HepG2 (cell line): Measurements from ENCODE around the gene DLX3. TPM values are rescaled to one million over a fixed set of nuclear protein-coding genes. Genes with fewer than 3 reads are reported as not detected.

ENCODE experiments used
- ARHGAP35 ChIP-seq: sonication (generic); formaldehyde crosslinking; IDR thresholded peaks from 2 replicates; pipeline ENCODE4 v1.9.0; 2022; ENCODE audit warnings: mild to moderate bottlenecking, inconsistent platforms, moderate library complexity, missing genetic modification reagents, borderline replicate concordance
- ATF7 ChIP-seq, 2 experiments: fragments of 450-650 bp in 1 of 2; sonication (generic) in 1 of 2; formaldehyde crosslinking in 1 of 2; IDR thresholded peaks; 2 replicates each; pipeline versions ENCODE4 v1.4.0 to v1.6.1; 2016 to 2020; ENCODE audit warnings: antibody characterized with exemption in 1 of 2, mild to moderate bottlenecking in 1 of 2, missing genetic modification reagents in 1 of 2
- GATAD2A ChIP-seq: IDR thresholded peaks from 2 replicates; pipeline ENCODE4 v1.6.1; 2016
- HDAC2 ChIP-seq: sonication (generic); formaldehyde crosslinking; IDR thresholded peaks from 2 replicates; pipeline ENCODE4 v1.4.0; 2020; ENCODE audit warnings: missing genetic modification reagents
- HHEX ChIP-seq: IDR thresholded peaks from 2 replicates; pipeline ENCODE4 v1.6.1; 2016; ENCODE audit warnings: control low read depth
- HOXA5 ChIP-seq: sonication (generic); formaldehyde crosslinking; IDR thresholded peaks from 2 replicates; pipeline ENCODE4 v1.4.0; 2020; ENCODE audit warnings: missing genetic modification reagents
- NR2C2 ChIP-seq: sonication (generic); formaldehyde crosslinking; IDR thresholded peaks from 2 replicates; pipeline ENCODE4 v1.4.0; 2020; ENCODE audit warnings: missing genetic modification reagents, mild to moderate bottlenecking, moderate library complexity, borderline replicate concordance
- NRL ChIP-seq: sonication (generic); formaldehyde crosslinking; IDR thresholded peaks from 2 replicates; pipeline ENCODE4 v1.5.0; 2020; ENCODE audit warnings: missing genetic modification reagents, mild to moderate bottlenecking, moderate library complexity, borderline replicate concordance
- PCBP1 ChIP-seq: fragments of 200-400 bp; formaldehyde crosslinking; IDR thresholded peaks from 2 replicates; pipeline ENCODE4 v1.6.1; 2017; ENCODE audit warnings: mild to moderate bottlenecking, low read depth, low read length, borderline replicate concordance
- SALL1 ChIP-seq: sonication (generic); formaldehyde crosslinking; IDR thresholded peaks from 2 replicates; pipeline ENCODE4 v1.8.0; 2022; ENCODE audit warnings: mild to moderate bottlenecking, missing genetic modification reagents
- SETDB1 ChIP-seq: sonication (generic); formaldehyde crosslinking; IDR thresholded peaks from 2 replicates; pipeline ENCODE4 v1.5.1; 2020; ENCODE audit warnings: missing genetic modification reagents, mild to moderate bottlenecking, borderline replicate concordance
- SP1 ChIP-seq, 2 experiments: fragments of 450-650 bp in 1 of 2; sonication (generic) in 1 of 2; formaldehyde crosslinking in 1 of 2; IDR thresholded peaks; 2 replicates each; pipeline versions ENCODE4 v1.4.0 to v1.6.1; 2016 to 2020; ENCODE audit warnings: missing genetic modification reagents in 1 of 2
- TP53 ChIP-seq: sonication (generic); formaldehyde crosslinking; conservative IDR thresholded peaks from 2 replicates; pipeline ENCODE4 v1.4.0; 2020; ENCODE audit warnings: missing genetic modification reagents
- ZNF276 ChIP-seq: sonication (generic); formaldehyde crosslinking; IDR thresholded peaks from 2 replicates; pipeline ENCODE4 v1.4.0; 2020; ENCODE audit warnings: mild to moderate bottlenecking, low read depth, missing genetic modification reagents
- ZNF350 ChIP-seq: sonication (generic); formaldehyde crosslinking; IDR thresholded peaks from 2 replicates; pipeline ENCODE4 v1.4.0; 2020; ENCODE audit warnings: mild to moderate bottlenecking, low read depth, missing genetic modification reagents, borderline replicate concordance
- ZNF598 ChIP-seq: sonication (generic); formaldehyde crosslinking; IDR thresholded peaks from 2 replicates; pipeline ENCODE4 v1.5.1; 2020; ENCODE audit warnings: mild to moderate bottlenecking, missing genetic modification reagents, borderline replicate concordance
- ZNF768 ChIP-seq: sonication (generic); formaldehyde crosslinking; IDR thresholded peaks from 2 replicates; pipeline ENCODE4 v1.4.0; 2020; ENCODE audit warnings: missing genetic modification reagents
- polyA plus RNA-seq, 8 experiments: library from polyadenylated mRNA; depleted of rRNA in 3 of 8; stranded (reverse) in 7 of 8; unstranded in 1 of 8; fragments of >200 nt; fragmentation: Illumina TruSeq in 4 of 8; extraction: Trizol in 4 of 8; gene quantifications; 2 replicates each; pipeline versions ENCODE4 v1.2.1 to v1.2.3, GENCODE V29; 2011 to 2016; ENCODE audit warnings: low read depth in 4 of 8, missing spikeins in 1 of 8, mixed read lengths in 1 of 8; ENCODE audit not compliant: insufficient read depth in 1 of 8
- total RNA-seq, 5 experiments: library from RNA; depleted of rRNA; stranded (reverse); fragments of >200 nt; fragmentation: Illumina TruSeq; extraction: Trizol; gene quantifications; 2 replicates each; pipeline ENCODE4 v1.2.3, GENCODE V29; 2016; ENCODE audit warnings: low read depth in 1 of 5
- TF ChIP-seq, protein P1 (sequence below): sonication (generic); formaldehyde crosslinking; IDR thresholded peaks from 2 replicates; pipeline ENCODE4 v1.4.0; 2020; ENCODE audit warnings: missing genetic modification reagents, borderline replicate concordance

The DLX3 gene
- total and polyA plus RNA-seq, 2 of the 13 experiments (the other 11 are each of a cell fraction or from before 2014, with no cell fraction given): 0.03 TPM; not detected in 1

DNA sequence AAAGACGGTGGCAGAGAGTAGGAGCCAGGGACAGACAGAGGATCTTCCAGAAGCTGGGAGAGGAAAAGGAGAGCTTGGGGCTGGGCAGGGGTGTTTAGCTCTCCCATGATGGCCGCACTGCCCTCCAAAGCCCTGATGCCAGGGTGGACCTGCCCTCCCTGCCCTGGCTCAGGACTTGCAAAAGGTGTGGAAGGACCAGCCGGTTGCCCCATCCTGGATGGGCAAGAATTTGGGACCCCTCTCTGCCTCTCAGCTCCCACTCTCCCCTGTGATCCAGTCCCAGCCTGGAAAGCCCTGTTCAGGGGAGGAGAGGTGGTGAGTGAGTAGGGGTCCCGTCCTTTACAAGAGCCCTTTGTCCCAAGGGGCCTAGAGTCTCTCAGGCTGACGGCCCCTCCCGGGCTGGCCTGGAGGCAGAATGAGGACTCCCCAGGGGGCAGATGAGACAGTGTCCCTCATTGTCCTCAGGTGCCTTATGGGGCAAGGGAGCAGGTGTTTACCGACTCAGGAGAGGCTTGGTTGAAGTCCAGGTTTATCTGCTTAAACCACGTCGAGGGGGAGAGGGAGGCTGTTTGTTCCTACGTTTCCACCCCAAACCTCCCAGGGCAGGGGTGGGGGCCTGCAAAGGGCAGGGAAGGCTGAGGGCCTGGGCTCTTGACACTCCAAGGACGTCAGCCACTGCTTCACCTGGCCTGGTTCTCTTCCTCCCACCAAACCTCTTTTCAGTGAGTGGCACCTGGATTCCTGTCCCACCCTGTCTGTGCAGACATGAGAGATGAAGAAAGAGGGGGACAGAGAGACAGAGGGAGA lies 41.6 kb upstream of the DLX3 start (continued):
- TF ChIP-seq ZNF350 (no peak), ZNF768 (CRISPR knock-in tag) (no peak), PCBP1 (no peak), TP53 (CRISPR knock-in tag) (no peak), HHEX (CRISPR knock-in tag) (no peak), GATAD2A (CRISPR knock-in tag) (no peak), SALL1 (CRISPR knock-in tag) (no peak), SETDB1 (CRISPR knock-in tag) (no peak), NRL (CRISPR knock-in tag) (no peak), HOXA5 (CRISPR knock-in tag) (no peak), SP1 (IDR thresholded peaks at IDR 0.05) (no peak), SP1 (CRISPR knock-in tag; IDR thresholded peaks at IDR 0.05) (no peak), HDAC2 (no peak), ATF7 (IDR thresholded peaks at IDR 0.05) (no peak), ATF7 (CRISPR knock-in tag; IDR thresholded peaks at IDR 0.05) (no peak), ZNF598 (CRISPR knock-in tag) (no peak), ZNF276 (CRISPR knock-in tag) (no peak), ARHGAP35 (no peak), NR2C2 (CRISPR knock-in tag) (no peak)
- TF ChIP-seq, protein P1, sequence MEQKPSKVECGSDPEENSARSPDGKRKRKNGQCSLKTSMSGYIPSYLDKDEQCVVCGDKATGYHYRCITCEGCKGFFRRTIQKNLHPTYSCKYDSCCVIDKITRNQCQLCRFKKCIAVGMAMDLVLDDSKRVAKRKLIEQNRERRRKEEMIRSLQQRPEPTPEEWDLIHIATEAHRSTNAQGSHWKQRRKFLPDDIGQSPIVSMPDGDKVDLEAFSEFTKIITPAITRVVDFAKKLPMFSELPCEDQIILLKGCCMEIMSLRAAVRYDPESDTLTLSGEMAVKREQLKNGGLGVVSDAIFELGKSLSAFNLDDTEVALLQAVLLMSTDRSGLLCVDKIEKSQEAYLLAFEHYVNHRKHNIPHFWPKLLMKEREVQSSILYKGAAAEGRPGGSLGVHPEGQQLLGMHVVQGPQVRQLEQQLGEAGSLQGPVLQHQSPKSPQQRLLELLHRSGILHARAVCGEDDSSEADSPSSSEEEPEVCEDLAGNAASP (CRISPR knock-in tag): peak; percentile 70; the same call in 1 of the 2 replicates
